ENCODE data around the gene GLI2. TPM values are rescaled to one million over a fixed set of nuclear protein-coding genes. Genes with fewer than 3 reads are reported as not detected.

The GLI2 gene
- total RNA-seq, 1 donor from 2014 or later, result not detected

- Mint-ChIP-seq H3K4me1 (peaks cover 5% of the 10 kb centered on the region), H3K36me3 (ENCODE audit: low read depth) (no peaks in the 10 kb centered on the region), H3K9me3 (no peaks in the 10 kb centered on the region), H3K27ac (no peak overlapping the region), H3K4me3 (no peak overlapping the region), H3K27me3 (peaks cover 26% of the 10 kb centered on the region)
- no peak for ATAC-seq (ENCODE audit: low read depth)
- intact Hi-C loops (cut with micrococcal nuclease), result no loop called here
- no peak for DNase-seq
- POLR2A ChIA-PET, result no interaction called here
- CTCF ChIA-PET, result no interaction called here
- TF ChIP-seq CTCF (IDR thresholded peaks at IDR 0.05), result no peak
These were observed 3.0 kb upstream of the GLI2 start for GRCh38 chr2:120732506-120733237.

GRCh38 chr2:120733238-120733932 is 2.3 kb upstream of the GLI2 start:
- peaks cover 5% of the 10 kb centered on the region for H3K4me1 Mint-ChIP-seq
- ATAC-seq (ENCODE audit: low read depth) (no peak), DNase-seq (no peak)
- POLR2A ChIA-PET, result no interaction called here
- CTCF ChIA-PET, result no interaction called here
- TF ChIP-seq CTCF (IDR thresholded peaks at IDR 0.05), result no peak
- intact Hi-C loops (cut with micrococcal nuclease), result no loop called here
- peaks cover 31% of the 10 kb centered on the region for H3K27me3 Mint-ChIP-seq
- no peaks in the 10 kb centered on the region for H3K9me3 Mint-ChIP-seq
- no peak overlapping the region for H3K4me3 Mint-ChIP-seq
- no peaks in the 10 kb centered on the region for H3K36me3 Mint-ChIP-seq (ENCODE audit: low read depth)
- H3K27ac Mint-ChIP-seq, result no peak overlapping the region

- Mint-ChIP-seq H3K4me1 (peaks cover 5% of the 10 kb centered on the region), H3K36me3 (ENCODE audit: low read depth) (no peaks in the 10 kb centered on the region), H3K4me3 (no peak overlapping the region), H3K9me3 (no peaks in the 10 kb centered on the region), H3K27me3 (peaks cover 43% of the 10 kb centered on the region), H3K27ac (no peak overlapping the region)
- intact Hi-C loops (cut with micrococcal nuclease), result no loop called here
- ATAC-seq (ENCODE audit: low read depth) (no peak), DNase-seq (no peak)
- TF ChIP-seq CTCF (IDR thresholded peaks at IDR 0.05), result no peak
- POLR2A ChIA-PET, result no interaction called here
- CTCF ChIA-PET, result no interaction called here
These were observed 577 bp upstream of the GLI2 start for GRCh38 chr2:120734930-120735651.

- no peak for ATAC-seq (ENCODE audit: low read depth)
- CTCF ChIA-PET, result no interaction called here
- intact Hi-C loops (cut with micrococcal nuclease), result no loop called here
These were observed 545 bp downstream of the GLI2 start for GRCh38 chr2:120736202-120736623.

More at GRCh38 chr2:120736202-120736623, 545 bp downstream of the GLI2 start:
- H3K4me3 Mint-ChIP-seq, result no peak overlapping the region
- no peaks in the 10 kb centered on the region for H3K36me3 Mint-ChIP-seq (ENCODE audit: low read depth)
- H3K27ac Mint-ChIP-seq, result no peak overlapping the region
- H3K9me3 Mint-ChIP-seq, result no peaks in the 10 kb centered on the region
- POLR2A ChIA-PET, result no interaction called here
- DNase-seq, result no peak
- TF ChIP-seq CTCF (IDR thresholded peaks at IDR 0.05), result no peak
- peaks cover 51% of the 10 kb centered on the region for H3K27me3 Mint-ChIP-seq
- peaks cover 5% of the 10 kb centered on the region for H3K4me1 Mint-ChIP-seq

Data from activated B cell treated with CpG ODN at 0.5 μM for 24 hours (primary cell).